ENCODE results near the gene HLCS. TPM values are rescaled to one million over a fixed set of nuclear protein-coding genes. Genes with fewer than 3 reads are reported as not detected.

Gene HLCS
- total and polyA plus RNA-seq, 2 donors (not counting 1 experiment from before 2014, with no cell fraction given) = 23.1 to 40.0 TPM

GRCh38 chr21:36915696-36916245 is 50.7 kb downstream of the HLCS start:
- Histone ChIP-seq H3K79me2 (ENCODE audit: control insufficient read depth, insufficient read depth, low read length) (no peaks in the 10 kb centered on the region), H3K36me3 (ENCODE audit: control insufficient read depth, insufficient read depth, low read length) (no peaks in the 10 kb centered on the region), H3K27me3 (ENCODE audit: control insufficient read depth, insufficient read depth, low read length) (no peaks in the 10 kb centered on the region), H2AFZ (ENCODE audit: low read length) (no peak overlapping the region), H3K4me3 (replicated peaks in 1 of 4; ENCODE audit: control extremely low read depth in 1 of 4, insufficient read depth in 1 of 4, low read depth in 3 of 4, low read length in 4 of 4) (no peak overlapping the region), H3K4me1 (ENCODE audit: control insufficient read depth, extremely low read depth, insufficient read depth, low read length) (peaks cover 5% of the 10 kb centered on the region), H3K27ac (ENCODE audit: insufficient read depth, low read length) (no peak overlapping the region), H4K20me1 (ENCODE audit: control insufficient read depth, extremely low read depth, insufficient read depth, low read length) (no peaks in the 10 kb centered on the region), H3K4me2 (ENCODE audit: extremely low read depth, insufficient read depth, low read length) (no peak overlapping the region), H3K9ac (ENCODE audit: insufficient read depth, low read length) (no peak overlapping the region), H3K9me3 (ENCODE audit: control insufficient read depth, insufficient read depth, low read depth, low read length) (no peaks in the 10 kb centered on the region)
- no peak for TF ChIP-seq CTCF (conservative IDR thresholded peaks at IDR 0.05 in 1 of 2, IDR thresholded peaks at IDR 0.05 in 1 of 2; ENCODE audit: low read depth in 1 of 2, low read length in 2 of 2)
- TF ChIP-seq EZH2 (IDR thresholded peaks at IDR 0.05; ENCODE audit: low read length, missing control alignments) = no peak
- no peak for DNase-seq (ENCODE audit: low read depth in 2 of 2)

- no peak for TF ChIP-seq EZH2 (IDR thresholded peaks at IDR 0.05; ENCODE audit: low read length, missing control alignments)
- H3K27me3 ChIP-seq (ENCODE audit: control insufficient read depth, insufficient read depth, low read length) = no peaks in the 10 kb centered on the region
- no peak overlapping the region for H3K4me2 ChIP-seq (ENCODE audit: extremely low read depth, insufficient read depth, low read length)
- no peaks in the 10 kb centered on the region for H3K36me3 ChIP-seq (ENCODE audit: control insufficient read depth, insufficient read depth, low read length)
- no peak overlapping the region for H3K4me3 ChIP-seq (replicated peaks in 1 of 4; ENCODE audit: control extremely low read depth in 1 of 4, insufficient read depth in 1 of 4, low read depth in 3 of 4, low read length in 4 of 4)
- no peak overlapping the region for H2AFZ ChIP-seq (ENCODE audit: low read length)
- no peaks in the 10 kb centered on the region for H3K9me3 ChIP-seq (ENCODE audit: control insufficient read depth, insufficient read depth, low read depth, low read length)
- peaks cover 10% of the 10 kb centered on the region for H3K4me1 ChIP-seq (ENCODE audit: control insufficient read depth, extremely low read depth, insufficient read depth, low read length)
- no peak for DNase-seq (ENCODE audit: low read depth in 2 of 2)
- H3K9ac ChIP-seq (ENCODE audit: insufficient read depth, low read length) = no peak overlapping the region
- H3K27ac ChIP-seq (ENCODE audit: insufficient read depth, low read length) = no peak overlapping the region
- no peaks in the 10 kb centered on the region for H4K20me1 ChIP-seq (ENCODE audit: control insufficient read depth, extremely low read depth, insufficient read depth, low read length)
- H3K79me2 ChIP-seq (ENCODE audit: control insufficient read depth, insufficient read depth, low read length) = no peaks in the 10 kb centered on the region
Observed at GRCh38 chr21:36915014-36915695, 51.3 kb downstream of the HLCS start.

GRCh38 chr21:36914244-36915013 is 52.0 kb downstream of the HLCS start:
- H3K79me2 ChIP-seq (ENCODE audit: control insufficient read depth, insufficient read depth, low read length) = no peaks in the 10 kb centered on the region
- H3K4me1 ChIP-seq (ENCODE audit: control insufficient read depth, extremely low read depth, insufficient read depth, low read length) = peaks cover 13% of the 10 kb centered on the region
- H3K9ac ChIP-seq (ENCODE audit: insufficient read depth, low read length) = no peak overlapping the region
- no peaks in the 10 kb centered on the region for H3K36me3 ChIP-seq (ENCODE audit: control insufficient read depth, insufficient read depth, low read length)
- no peak overlapping the region for H3K4me3 ChIP-seq (replicated peaks in 1 of 4; ENCODE audit: control extremely low read depth in 1 of 4, insufficient read depth in 1 of 4, low read depth in 3 of 4, low read length in 4 of 4)
- no peak overlapping the region for H3K4me2 ChIP-seq (ENCODE audit: extremely low read depth, insufficient read depth, low read length)
- no peak for TF ChIP-seq EZH2 (IDR thresholded peaks at IDR 0.05; ENCODE audit: low read length, missing control alignments)
- no peak for TF ChIP-seq CTCF (conservative IDR thresholded peaks at IDR 0.05 in 1 of 2, IDR thresholded peaks at IDR 0.05 in 1 of 2; ENCODE audit: low read depth in 1 of 2, low read length in 2 of 2)
- no peaks in the 10 kb centered on the region for H4K20me1 ChIP-seq (ENCODE audit: control insufficient read depth, extremely low read depth, insufficient read depth, low read length)
- H3K27ac ChIP-seq (ENCODE audit: insufficient read depth, low read length) = no peak overlapping the region
- no peak for DNase-seq (ENCODE audit: low read depth in 2 of 2)
- no peaks in the 10 kb centered on the region for H3K9me3 ChIP-seq (ENCODE audit: control insufficient read depth, insufficient read depth, low read depth, low read length)
- no peak overlapping the region for H2AFZ ChIP-seq (ENCODE audit: low read length)
- H3K27me3 ChIP-seq (ENCODE audit: control insufficient read depth, insufficient read depth, low read length) = no peaks in the 10 kb centered on the region
